Measurements from ENCODE around the gene EIF5AL1.

DNA sequence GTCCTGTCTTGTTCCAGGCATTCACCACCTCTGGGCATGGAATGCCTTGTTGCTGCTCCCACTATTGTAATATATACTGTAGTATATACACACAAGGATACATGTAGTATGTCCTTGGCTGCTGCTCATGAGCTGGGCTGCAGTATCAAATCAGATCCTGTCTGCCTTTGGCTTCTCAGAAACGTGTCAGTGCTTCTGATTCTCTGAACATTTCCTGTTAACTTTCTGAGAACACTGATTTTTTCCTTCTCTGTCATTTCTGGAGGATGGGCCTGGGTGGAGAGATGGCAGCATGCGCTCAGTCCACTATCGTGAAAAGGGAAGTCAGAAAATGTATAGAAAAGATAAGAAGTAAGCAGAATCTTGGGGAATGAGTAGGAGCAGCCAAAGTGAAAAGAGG, 35.6 kb downstream of the EIF5AL1 start:
- TF ChIP-seq CTCF (IDR thresholded peaks at IDR 0.05; ENCODE audit: poor library complexity) (no peak), EZH2phosphoT487 (IDR thresholded peaks at IDR 0.05; ENCODE audit: low read depth, severe bottlenecking, unreplicated experiment) (no peak)

Data from hepatocyte (in vitro differentiated cells).